Parathyroid adenoma (tissue), 2 donors: ENCODE measurements around the gene GSTK1.

Experiments
- H2AFZ ChIP-seq: fragments of 300-600 bp; sonication (generic); one replicate; pipeline ENCODE4 v1.7.0; 2017; ENCODE audit warnings: antibody characterized with exemption, mild to moderate bottlenecking
- H3K27ac ChIP-seq: fragments of 300-600 bp; sonication (generic); one replicate; pipeline ENCODE4 v1.7.0; 2017
- H3K27me3 ChIP-seq: fragments of 300-600 bp; sonication (generic); one replicate; pipeline ENCODE4 v1.7.0; 2017; ENCODE audit warnings: low read length; ENCODE audit not compliant: control insufficient read depth, insufficient read depth
- H3K36me3 ChIP-seq: fragments of 300-600 bp; sonication (generic); one replicate; pipeline ENCODE4 v1.7.0; 2017; ENCODE audit warnings: low read length; ENCODE audit not compliant: control insufficient read depth, insufficient read depth
- H3K4me1 ChIP-seq: fragments of 300-600 bp; sonication (generic); one replicate; pipeline ENCODE4 v1.7.0; 2017; ENCODE audit warnings: control low read depth
- H3K4me2 ChIP-seq: fragments of 300-600 bp; sonication (generic); one replicate; pipeline ENCODE4 v1.7.0; 2017; ENCODE audit warnings: low read length
- H3K4me3 ChIP-seq: fragments of 300-600 bp; sonication (generic); one replicate; pipeline ENCODE4 v1.7.0; 2017; ENCODE audit warnings: low read depth, low read length
- H3K79me2 ChIP-seq: fragments of 300-600 bp; sonication (generic); one replicate; pipeline ENCODE4 v1.7.0; 2017; ENCODE audit warnings: control low read depth
- H3K9ac ChIP-seq: fragments of 300-600 bp; sonication (generic); one replicate; pipeline ENCODE4 v1.7.0; 2017; ENCODE audit warnings: mild to moderate bottlenecking
- H3K9me3 ChIP-seq: fragments of 300-600 bp; sonication (generic); one replicate; pipeline ENCODE4 v1.7.0; 2017; ENCODE audit warnings: low read length; ENCODE audit not compliant: control insufficient read depth
- CTCF ChIP-seq: fragments of 300-600 bp; sonication (generic); IDR thresholded peaks from one replicate; pipeline ENCODE4 v1.7.0; 2017; ENCODE audit warnings: antibody characterized with exemption, mild to moderate bottlenecking
- donor health status: primary hyperparathyroidism.

The GSTK1 gene

GRCh38 chr7:143233816-143234532, 29.3 kb upstream of the GSTK1 start:
- no peaks in the 10 kb centered on the region for H3K4me1 ChIP-seq
- H3K9ac ChIP-seq: no peak overlapping the region
- H3K36me3 ChIP-seq: no peaks in the 10 kb centered on the region
- no peak overlapping the region for H3K4me3 ChIP-seq
- no peaks in the 10 kb centered on the region for H3K9me3 ChIP-seq
- no peak overlapping the region for H3K27ac ChIP-seq
- H3K4me2 ChIP-seq: no peak overlapping the region
- H3K27me3 ChIP-seq: no peaks in the 10 kb centered on the region
- no peak overlapping the region for H2AFZ ChIP-seq
- H3K79me2 ChIP-seq: no peaks in the 10 kb centered on the region
- TF ChIP-seq CTCF: no peak

GRCh38 chr7:143234533-143234875, 28.7 kb upstream of the GSTK1 start:
- H3K9me3 ChIP-seq: no peaks in the 10 kb centered on the region

GRCh38 chr7:143235561-143235960, 27.7 kb upstream of the GSTK1 start:
- Histone ChIP-seq H3K79me2 (no peaks in the 10 kb centered on the region), H3K4me1 (no peaks in the 10 kb centered on the region), H3K9ac (no peak overlapping the region), H3K9me3 (no peaks in the 10 kb centered on the region), H3K27ac (no peak overlapping the region), H3K27me3 (no peaks in the 10 kb centered on the region), H3K4me3 (no peak overlapping the region), H3K36me3 (no peaks in the 10 kb centered on the region), H2AFZ (no peak overlapping the region), H3K4me2 (no peak overlapping the region)
- no peak for TF ChIP-seq CTCF

More at GRCh38 chr7:143234533-143234875, 28.7 kb upstream of the GSTK1 start:
- no peak overlapping the region for H3K4me2 ChIP-seq
- no peaks in the 10 kb centered on the region for H3K27me3 ChIP-seq
- H3K36me3 ChIP-seq: no peaks in the 10 kb centered on the region
- no peak overlapping the region for H3K9ac ChIP-seq
- H3K27ac ChIP-seq: no peak overlapping the region
- no peaks in the 10 kb centered on the region for H3K4me1 ChIP-seq
- H2AFZ ChIP-seq: no peak overlapping the region
- H3K4me3 ChIP-seq: no peak overlapping the region
- no peaks in the 10 kb centered on the region for H3K79me2 ChIP-seq
- no peak for TF ChIP-seq CTCF

- no peak overlapping the region for H2AFZ ChIP-seq
- no peak overlapping the region for H3K27ac ChIP-seq
- H3K27me3 ChIP-seq: no peaks in the 10 kb centered on the region
- H3K4me3 ChIP-seq: no peak overlapping the region
- no peaks in the 10 kb centered on the region for H3K79me2 ChIP-seq
- H3K36me3 ChIP-seq: no peaks in the 10 kb centered on the region
- H3K9ac ChIP-seq: no peak overlapping the region
- H3K9me3 ChIP-seq: no peaks in the 10 kb centered on the region
- H3K4me2 ChIP-seq: no peak overlapping the region
- H3K4me1 ChIP-seq: no peaks in the 10 kb centered on the region
- no peak for TF ChIP-seq CTCF
These were observed 26.7 kb upstream of the GSTK1 start for GRCh38 chr7:143236408-143236990.

GRCh38 chr7:143237366-143237765, 25.9 kb upstream of the GSTK1 start:
- no peaks in the 10 kb centered on the region for H3K79me2 ChIP-seq

More at GRCh38 chr7:143237366-143237765, 25.9 kb upstream of the GSTK1 start:
- no peaks in the 10 kb centered on the region for H3K9me3 ChIP-seq
- H3K27ac ChIP-seq: no peak overlapping the region
- no peaks in the 10 kb centered on the region for H3K36me3 ChIP-seq
- H3K4me3 ChIP-seq: no peak overlapping the region
- TF ChIP-seq CTCF: no peak
- no peak overlapping the region for H3K9ac ChIP-seq
- no peaks in the 10 kb centered on the region for H3K27me3 ChIP-seq
- no peak overlapping the region for H3K4me2 ChIP-seq
- no peak overlapping the region for H2AFZ ChIP-seq
- H3K4me1 ChIP-seq: no peaks in the 10 kb centered on the region
